Measurements from ENCODE around the gene ANKS6.

DNA sequence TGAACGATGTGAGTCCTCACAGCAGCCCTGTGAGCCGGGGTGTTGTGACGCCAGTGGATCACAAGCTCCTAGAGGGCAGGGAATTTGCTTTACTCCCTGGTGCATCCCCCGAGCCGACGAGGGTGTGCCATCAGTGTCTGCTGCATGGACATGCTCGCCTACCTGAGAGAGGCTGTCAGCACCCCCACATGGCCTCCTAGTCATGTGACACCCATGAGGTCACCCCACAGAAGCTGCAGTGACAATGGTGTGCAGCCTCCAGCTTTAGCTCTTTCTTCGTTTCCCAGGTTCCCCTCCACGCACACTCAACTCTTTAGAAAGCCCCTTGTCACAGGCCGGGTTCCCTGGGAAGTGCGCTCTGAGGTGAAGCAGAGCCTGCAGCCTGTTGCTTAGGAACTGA, 67.9 kb downstream of the ANKS6 start:
- TF ChIP-seq, protein P1, sequence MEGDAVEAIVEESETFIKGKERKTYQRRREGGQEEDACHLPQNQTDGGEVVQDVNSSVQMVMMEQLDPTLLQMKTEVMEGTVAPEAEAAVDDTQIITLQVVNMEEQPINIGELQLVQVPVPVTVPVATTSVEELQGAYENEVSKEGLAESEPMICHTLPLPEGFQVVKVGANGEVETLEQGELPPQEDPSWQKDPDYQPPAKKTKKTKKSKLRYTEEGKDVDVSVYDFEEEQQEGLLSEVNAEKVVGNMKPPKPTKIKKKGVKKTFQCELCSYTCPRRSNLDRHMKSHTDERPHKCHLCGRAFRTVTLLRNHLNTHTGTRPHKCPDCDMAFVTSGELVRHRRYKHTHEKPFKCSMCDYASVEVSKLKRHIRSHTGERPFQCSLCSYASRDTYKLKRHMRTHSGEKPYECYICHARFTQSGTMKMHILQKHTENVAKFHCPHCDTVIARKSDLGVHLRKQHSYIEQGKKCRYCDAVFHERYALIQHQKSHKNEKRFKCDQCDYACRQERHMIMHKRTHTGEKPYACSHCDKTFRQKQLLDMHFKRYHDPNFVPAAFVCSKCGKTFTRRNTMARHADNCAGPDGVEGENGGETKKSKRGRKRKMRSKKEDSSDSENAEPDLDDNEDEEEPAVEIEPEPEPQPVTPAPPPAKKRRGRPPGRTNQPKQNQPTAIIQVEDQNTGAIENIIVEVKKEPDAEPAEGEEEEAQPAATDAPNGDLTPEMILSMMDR (IDR thresholded peaks at IDR 0.05) = no peak
- TF ChIP-seq EZH2 (IDR thresholded peaks at IDR 0.05) = no peak
- no peak for TF ChIP-seq EZH2phosphoT487 (IDR thresholded peaks at IDR 0.05)
